Articular chondrocyte of knee joint (primary cell): ENCODE results near the gene FSCB. TPM values are rescaled to one million over a fixed set of nuclear protein-coding genes. Genes with fewer than 3 reads are reported as not detected.

Experiments
- total RNA-seq: library from RNA; depleted of rRNA; stranded (reverse); fragments of >200 nt; gene quantifications from 2 replicates; pipeline ENCODE4 v1.2.3, GENCODE V29; 2012

The FSCB gene, protein sequence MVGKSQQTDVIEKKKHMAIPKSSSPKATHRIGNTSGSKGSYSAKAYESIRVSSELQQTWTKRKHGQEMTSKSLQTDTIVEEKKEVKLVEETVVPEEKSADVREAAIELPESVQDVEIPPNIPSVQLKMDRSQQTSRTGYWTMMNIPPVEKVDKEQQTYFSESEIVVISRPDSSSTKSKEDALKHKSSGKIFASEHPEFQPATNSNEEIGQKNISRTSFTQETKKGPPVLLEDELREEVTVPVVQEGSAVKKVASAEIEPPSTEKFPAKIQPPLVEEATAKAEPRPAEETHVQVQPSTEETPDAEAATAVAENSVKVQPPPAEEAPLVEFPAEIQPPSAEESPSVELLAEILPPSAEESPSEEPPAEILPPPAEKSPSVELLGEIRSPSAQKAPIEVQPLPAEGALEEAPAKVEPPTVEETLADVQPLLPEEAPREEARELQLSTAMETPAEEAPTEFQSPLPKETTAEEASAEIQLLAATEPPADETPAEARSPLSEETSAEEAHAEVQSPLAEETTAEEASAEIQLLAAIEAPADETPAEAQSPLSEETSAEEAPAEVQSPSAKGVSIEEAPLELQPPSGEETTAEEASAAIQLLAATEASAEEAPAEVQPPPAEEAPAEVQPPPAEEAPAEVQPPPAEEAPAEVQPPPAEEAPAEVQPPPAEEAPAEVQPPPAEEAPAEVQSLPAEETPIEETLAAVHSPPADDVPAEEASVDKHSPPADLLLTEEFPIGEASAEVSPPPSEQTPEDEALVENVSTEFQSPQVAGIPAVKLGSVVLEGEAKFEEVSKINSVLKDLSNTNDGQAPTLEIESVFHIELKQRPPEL
- not detected in 2 replicates for total RNA-seq

DNA sequence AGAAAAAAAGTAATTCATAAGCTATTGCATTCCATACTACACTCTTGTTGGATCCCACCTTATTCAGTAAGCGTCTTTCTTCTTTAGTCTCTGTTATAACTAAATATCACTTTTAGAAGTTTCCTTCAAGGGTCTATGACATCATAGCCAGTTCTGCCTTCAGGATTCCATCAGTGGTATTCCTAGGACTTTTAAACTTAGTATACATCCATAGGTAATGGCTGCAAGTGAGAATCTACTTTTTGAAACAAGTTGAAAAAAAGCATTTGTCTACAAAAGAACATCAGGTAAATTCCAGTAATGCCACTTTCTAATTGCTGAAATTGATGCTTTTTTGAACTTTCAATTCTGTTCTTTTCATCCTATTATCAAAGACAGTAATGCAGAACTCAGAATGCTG is at the start of gene FSCB:
Gene FSCB, minus strand, starts transcription at position 101 of the 400 bp plus-strand sequence. CDS start 296 bp downstream, outside the sequence.

